HPDE6-E6E7 (cell line): Measurements from ENCODE around the gene DNAH2.
A peak's percentile ranks its signal among the peaks of the same experiment; 100 is the strongest.
"Not testable (repeated sequence)": the region's sequence is repeated elsewhere in the genome, so short reads cannot be mapped to it uniquely, and the experiment has no call there.

Experiments
- DNase-seq: peaks from one replicate; pipeline ENCODE4 v3.0.0; 2011; ENCODE audit warnings: missing footprints; ENCODE audit errors: extremely low spot score

DNAH2 gene

DNA sequence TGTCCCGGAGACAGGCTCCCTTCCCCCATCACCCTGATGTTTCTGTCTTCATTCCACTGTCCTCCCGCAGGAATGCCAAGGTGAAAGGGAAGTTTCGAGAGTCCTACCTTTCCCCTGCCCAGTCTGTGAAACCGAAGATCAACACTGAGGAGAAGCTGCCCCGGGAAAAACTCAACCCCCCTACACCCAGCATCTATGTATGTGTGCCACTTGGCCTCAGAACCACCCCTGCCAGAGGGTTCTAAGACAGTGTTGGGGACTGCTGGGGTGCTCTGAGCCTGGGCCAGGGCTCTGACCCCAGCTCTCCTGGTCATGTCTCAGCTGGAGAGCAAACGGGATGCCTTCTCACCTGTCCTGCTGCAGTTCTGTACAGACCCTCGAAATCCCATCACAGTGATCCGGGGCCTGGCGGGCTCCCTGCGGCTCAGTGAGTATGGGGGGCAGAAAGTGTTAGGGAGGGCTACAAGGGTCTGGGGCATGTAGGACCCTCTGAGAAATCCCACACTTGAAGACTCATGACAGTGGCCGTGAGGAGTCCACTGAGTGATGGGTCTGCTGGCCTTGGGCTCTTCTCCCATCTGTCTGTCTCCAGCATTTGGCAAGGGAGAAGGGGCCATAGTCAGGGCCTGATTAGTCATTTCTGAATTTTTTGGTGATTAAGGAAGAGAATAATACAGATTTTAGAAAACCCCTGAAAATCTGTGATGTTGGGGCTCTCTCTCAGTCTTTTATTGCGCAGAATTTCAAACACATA lies 132.4 kb downstream of the DNAH2 start:
- no peak for DNase-seq

DNA sequence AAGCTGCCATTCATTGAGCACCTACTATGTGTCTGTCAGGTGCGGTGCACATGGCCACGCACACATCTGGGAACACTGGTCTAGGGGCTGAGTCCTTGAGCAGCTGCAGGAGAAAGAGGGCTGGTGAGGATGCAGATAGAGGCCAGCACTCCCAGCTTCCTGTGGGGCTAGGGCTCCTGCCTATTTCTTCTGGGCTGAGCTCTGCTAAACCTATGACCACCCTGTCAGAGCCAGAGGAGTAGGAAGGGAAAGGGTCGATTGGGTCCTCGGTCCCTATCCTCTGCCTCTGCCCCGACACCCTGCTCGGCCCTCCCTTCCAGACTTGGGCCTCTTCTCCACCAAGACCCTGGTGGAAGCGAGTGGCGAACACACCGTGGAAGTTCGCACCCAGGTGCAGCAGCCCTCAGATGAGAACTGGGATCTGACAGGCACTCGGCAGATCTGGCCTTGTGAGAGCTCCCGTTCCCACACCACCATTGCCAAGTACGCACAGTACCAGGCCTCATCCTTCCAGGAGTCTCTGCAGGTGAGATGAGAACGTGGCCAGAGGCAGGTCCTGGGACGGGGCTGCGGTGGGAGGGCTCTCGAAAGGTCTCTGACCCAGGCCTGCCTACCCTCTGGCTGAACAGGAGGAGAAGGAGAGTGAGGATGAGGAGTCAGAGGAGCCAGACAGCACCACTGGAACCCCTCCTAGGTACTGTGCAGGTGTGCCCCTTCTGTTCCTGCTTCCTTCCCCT lies 133.3 kb downstream of the DNAH2 start:
- DNase-seq: no peak

DNA sequence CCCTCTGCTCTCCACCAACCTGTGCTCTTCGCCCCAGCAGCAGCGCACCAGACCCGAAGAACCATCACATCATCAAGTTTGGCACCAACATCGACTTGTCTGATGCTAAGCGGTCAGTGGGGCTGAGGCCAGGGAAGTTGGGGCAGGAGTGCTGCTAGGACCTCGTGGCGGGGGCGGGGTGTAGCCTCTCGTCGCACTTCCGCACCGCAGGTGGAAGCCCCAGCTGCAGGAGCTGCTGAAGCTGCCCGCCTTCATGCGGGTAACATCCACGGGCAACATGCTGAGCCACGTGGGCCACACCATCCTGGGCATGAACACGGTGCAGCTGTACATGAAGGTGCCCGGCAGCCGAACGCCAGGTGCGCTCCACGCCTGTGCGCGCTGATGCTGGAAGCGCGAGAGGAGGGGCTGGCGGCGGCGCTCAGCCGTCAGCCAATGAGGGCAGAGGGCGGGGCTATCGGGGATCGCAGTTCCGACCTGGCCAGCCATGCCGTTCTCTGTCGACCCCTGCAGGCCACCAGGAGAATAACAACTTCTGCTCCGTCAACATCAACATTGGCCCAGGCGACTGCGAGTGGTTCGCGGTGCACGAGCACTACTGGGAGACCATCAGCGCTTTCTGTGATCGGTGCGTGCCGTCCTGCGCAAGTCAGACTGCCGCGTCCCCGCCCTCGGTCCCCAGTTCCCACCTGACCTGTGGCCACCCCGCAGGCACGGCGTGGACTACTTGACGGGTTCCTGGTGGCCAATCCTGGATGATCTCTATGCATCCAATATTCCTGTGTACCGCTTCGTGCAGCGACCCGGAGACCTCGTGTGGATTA lies 134.1 kb downstream of the DNAH2 start:
- DNase-seq: peak; percentile 54

DNA sequence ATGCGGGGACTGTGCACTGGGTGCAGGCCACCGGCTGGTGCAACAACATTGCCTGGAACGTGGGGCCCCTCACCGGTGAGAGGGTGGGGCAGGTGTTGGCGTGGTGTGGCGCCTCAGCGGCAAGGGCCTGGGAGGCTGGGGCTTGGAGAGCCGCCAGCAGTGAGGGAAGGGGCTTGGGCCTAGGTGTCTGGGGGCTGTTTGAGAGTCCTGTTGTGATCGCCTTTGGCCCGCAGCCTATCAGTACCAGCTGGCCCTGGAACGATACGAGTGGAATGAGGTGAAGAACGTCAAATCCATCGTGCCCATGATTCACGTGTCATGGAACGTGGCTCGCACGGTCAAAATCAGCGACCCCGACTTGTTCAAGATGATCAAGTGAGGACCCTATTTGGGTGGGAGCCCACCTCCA lies 134.7 kb downstream of the DNAH2 start:
- DNase-seq: no peak

DNA sequence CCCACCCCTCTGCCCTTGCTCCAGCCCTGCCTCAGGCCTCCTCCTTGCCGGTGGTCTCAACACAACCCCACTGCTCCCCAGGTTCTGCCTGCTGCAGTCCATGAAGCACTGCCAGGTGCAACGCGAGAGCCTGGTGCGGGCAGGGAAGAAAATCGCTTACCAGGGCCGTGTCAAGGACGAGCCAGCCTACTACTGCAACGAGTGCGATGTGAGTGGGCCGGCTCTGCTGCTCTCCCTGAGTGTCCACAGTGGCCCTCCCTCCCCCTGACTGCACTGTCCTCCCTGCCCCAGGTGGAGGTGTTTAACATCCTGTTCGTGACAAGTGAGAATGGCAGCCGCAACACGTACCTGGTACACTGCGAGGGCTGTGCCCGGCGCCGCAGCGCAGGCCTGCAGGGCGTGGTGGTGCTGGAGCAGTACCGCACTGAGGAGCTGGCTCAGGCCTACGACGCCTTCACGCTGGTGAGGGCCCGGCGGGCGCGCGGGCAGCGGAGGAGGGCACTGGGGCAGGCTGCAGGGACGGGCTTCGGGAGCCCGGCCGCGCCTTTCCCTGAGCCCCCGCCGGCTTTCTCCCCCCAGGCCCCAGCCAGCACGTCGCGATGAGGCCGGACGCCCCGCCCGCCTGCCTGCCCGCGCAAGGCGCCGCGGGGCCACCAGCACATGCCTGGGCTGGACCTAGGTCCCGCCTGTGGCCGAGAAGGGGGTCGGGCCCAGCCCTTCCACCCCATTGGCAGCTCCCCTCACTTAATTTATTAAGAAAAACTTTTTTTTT lies 135.6 kb downstream of the DNAH2 start:
- DNase-seq: no peak

DNA sequence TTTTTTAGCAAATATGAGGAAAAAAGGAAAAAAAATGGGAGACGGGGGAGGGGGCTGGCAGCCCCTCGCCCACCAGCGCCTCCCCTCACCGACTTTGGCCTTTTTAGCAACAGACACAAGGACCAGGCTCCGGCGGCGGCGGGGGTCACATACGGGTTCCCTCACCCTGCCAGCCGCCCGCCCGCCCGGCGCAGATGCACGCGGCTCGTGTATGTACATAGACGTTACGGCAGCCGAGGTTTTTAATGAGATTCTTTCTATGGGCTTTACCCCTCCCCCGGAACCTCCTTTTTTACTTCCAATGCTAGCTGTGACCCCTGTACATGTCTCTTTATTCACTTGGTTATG lies 136.1 kb downstream of the DNAH2 start:
- DNase-seq: no peak

DNA sequence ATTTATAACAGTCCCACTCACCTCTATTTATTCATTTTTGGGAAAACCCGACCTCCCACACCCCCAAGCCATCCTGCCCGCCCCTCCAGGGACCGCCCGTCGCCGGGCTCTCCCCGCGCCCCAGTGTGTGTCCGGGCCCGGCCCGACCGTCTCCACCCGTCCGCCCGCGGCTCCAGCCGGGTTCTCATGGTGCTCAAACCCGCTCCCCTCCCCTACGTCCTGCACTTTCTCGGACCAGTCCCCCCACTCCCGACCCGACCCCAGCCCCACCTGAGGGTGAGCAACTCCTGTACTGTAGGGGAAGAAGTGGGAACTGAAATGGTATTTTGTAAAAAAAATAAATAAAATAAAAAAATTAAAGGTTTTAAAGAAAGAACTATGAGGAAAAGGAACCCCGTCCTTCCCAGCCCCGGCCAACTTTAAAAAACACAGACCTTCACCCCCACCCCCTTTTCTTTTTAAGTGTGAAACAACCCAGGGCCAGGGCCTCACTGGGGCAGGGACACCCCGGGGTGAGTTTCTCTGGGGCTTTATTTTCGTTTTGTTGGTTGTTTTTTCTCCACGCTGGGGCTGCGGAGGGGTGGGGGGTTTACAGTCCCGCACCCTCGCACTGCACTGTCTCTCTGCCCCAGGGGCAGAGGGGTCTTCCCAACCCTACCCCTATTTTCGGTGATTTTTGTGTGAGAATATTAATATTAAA lies 136.7 kb downstream of the DNAH2 start:
- DNase-seq: no peak

DNA sequence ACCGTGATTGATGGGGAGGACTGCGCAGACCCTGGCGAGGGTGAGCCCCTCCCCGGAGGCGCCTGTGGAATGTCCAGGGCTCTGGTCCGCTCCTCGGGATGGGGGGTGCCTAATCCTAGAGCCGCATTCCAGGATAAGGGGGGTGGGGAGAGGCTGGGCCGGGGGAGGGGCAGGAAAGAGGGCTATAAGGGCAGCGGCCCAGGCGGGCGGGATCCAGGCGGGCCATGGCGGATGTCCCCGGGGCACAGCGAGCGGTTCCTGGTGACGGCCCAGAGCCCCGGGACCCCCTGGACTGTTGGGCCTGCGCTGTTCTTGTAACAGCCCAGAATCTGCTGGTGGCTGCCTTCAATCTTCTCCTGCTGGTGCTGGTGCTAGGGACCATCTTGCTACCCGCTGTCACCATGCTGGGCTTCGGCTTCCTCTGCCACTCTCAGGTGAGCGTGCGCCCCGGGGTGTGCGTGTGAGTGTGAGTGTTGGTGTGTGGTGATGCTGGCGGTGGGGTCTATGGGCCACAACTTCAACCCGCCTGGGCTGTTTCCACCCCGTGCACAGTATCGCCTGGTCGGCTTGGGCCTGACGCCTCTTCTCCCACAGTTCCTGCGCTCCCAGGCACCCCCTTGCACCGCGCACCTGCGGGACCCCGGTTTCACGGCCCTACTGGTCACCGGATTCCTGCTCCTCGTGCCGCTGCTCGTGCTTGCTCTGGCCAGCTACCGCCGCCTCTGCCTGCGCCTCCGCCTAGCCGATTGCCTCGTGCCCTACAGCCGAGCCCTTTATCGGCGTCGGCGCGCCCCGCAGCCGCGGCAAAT lies 137.5 kb downstream of the DNAH2 start, which contains the start of gene TMEM88:
Gene TMEM88, plus strand, starts transcription at position 216 of the 809 bp plus-strand sequence. Its CDS starts 9 bp downstream, at position 225.
- DNase-seq: no peak

DNA sequence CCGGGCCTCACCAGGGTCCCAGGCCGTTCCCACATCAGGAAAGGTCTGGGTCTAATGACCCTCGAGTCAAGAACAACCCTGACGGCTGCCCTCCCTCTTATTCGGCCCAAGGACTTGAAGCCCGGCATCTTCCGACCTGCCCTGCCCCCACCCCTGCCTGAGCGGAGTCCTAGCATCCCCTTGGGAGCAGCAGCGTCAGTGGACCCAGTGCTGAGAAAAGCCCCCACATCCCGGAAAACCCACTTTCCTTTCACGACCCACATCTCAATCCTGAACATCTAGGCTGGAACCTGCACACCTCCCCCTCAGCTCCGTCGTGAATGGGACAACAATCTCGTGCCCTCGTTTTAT lies 138.1 kb downstream of the DNAH2 start:
- DNase-seq: no peak

DNA sequence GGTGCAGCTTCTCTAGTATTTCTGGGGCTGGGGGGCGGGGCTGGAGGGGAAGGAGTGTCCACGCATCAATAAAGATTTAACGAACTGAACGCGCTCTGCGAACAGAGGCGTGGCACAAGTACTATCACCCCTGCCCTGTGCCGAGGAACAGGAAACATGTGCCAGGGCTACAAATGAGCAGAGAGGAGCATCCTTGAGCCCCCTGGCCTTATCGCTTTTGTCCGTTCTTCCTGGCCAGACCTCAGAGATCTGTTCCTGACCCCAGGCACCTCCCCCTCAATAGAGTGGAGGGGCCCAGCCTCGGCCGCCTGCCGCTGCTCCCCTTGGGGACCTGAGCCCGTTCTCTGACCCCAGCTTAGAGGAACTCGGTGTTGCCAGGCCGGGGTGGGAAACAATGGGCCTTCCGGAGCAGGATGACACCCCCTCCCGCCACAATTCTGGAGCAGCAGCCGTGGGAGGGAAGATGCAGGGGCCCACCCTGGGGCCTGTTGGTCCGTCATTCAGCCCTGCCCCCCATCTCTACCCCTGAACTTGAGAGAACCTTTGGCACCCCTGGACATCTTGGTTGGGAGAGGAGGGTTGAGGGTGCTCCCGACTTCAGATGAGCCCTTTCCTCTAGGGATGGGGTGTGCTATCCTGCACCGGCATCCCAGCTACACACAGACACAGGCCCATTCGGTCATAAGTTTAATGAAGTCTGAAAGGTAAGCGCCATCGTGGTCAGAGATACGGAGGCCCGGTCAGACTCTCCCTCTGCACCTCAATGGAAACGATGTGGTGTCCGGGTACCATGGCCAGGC lies 138.7 kb downstream of the DNAH2 start:
- DNase-seq: no peak

DNA sequence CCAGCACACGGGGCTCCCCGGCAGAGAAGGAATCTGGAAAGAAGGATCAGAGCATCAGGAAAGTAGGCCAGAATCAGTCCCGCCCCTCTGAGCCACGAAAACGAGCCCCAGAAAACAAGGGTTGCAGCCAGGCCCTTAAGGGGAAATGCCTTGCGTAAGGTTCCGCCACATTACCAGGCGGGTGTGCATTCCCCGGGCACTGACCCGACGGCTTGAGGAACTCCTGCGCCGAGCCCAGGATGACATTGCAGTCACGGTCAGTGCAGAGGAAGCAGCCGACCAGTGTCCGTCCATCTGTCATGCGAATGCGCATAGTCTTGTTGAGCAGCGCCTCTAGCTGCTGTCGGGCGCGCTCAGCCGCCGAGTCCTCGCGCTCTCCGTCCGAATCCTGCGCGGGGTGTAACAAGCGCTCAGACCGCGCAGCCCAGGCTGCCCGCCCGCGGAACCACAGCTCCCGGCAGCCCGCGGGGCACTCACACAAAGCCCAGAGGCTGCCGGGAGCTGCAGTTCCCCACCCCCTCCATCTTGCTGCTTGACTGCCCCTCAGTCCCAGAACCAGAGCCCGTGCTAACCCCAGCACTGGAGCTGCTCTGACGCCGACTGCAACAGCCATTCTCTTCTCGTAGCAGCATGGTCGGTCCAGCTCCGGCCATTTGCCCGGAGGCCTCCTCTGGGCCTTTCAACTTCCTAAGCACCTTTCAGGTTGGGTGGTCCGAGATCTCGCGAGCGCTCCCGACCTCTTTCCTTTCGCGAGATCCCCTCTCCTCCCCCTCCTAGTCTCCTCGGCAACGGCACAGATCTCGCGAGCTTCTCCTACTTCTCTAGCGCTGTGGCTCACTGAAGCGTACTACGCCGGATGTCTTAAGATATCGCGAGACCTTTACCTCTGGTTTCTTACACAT lies 139.5 kb downstream of the DNAH2 start, which contains the start of gene NAA38:
Gene NAA38, minus strand, starts transcription at position 749 of the 902 bp plus-strand sequence. Its CDS starts 96 bp downstream, at position 653.
- DNase-seq: peak; percentile 88

DNA sequence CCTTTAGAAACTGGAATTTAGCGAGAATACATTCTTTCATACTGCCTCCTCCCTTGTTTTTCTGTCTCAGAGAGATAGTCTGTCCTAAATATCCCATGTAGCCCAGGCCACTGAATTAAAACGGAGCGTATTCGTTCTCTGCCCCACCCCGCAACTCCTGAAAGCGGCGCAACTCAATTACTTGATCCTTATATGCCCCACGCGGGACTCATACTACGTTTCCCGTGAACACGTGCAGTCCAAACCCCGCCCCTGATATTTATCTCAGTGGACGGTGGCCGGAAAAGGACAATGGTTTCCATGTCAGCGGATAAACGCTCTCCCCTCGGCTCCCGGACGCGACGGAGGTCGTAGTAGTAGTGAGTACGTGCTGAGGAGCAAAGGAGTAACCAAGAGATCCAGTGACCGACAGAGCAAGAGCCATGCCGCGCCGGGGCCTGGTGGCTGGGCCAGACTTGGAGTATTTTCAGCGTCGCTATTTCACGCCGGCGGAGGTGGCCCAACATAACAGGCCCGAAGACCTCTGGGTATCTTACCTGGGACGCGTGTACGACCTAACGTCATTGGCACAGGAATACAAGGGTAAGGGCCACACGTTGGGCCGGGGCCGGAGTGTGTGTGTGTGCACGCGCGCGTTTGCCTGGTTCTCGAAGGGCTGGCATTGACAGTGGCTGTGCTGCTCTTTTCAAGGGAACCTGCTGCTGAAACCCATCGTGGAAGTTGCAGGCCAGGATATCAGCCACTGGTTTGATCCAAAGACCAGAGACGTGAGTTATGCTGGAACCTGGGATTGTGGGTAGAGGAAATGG lies 140.4 kb downstream of the DNAH2 start, which contains the start of gene CYB5D1:
Gene CYB5D1, plus strand, starts transcription at position 291 of the 809 bp plus-strand sequence. Its CDS starts 132 bp downstream, at position 423.
- DNase-seq: peak; percentile 49

DNA sequence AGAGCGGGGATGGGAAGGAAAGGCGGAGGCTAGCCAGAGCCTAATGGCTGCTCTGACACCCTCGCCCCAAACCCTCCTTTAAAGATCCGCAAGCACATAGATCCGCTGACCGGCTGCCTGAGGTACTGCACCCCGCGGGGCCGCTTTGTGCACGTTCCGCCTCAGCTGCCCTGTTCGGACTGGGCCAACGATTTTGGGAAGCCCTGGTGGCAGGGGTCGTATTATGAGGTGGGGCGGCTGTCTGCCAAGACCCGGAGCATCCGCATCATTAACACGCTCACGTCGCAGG lies 140.9 kb downstream of the DNAH2 start:
- no peak for DNase-seq

DNA sequence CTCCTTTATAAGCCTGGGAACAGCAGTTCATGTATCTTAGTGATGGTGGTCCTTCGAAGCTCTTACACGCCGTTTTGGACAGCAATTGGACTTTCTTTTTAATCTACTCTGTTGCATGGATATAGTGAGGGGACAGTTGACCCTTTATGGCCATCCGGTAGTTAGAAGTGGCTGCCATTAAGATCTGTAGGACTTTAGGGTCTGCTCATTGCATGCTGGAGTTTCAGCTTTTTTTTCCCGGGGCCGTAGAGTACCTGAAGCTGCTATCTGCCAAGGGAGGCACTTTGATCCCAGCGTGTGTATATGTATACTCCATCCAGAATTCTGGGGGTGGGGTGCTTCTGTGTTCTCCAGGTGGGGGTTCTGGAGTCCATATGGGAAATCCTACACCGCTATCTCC lies 141.5 kb downstream of the DNAH2 start:
- no peak for DNase-seq

DNA sequence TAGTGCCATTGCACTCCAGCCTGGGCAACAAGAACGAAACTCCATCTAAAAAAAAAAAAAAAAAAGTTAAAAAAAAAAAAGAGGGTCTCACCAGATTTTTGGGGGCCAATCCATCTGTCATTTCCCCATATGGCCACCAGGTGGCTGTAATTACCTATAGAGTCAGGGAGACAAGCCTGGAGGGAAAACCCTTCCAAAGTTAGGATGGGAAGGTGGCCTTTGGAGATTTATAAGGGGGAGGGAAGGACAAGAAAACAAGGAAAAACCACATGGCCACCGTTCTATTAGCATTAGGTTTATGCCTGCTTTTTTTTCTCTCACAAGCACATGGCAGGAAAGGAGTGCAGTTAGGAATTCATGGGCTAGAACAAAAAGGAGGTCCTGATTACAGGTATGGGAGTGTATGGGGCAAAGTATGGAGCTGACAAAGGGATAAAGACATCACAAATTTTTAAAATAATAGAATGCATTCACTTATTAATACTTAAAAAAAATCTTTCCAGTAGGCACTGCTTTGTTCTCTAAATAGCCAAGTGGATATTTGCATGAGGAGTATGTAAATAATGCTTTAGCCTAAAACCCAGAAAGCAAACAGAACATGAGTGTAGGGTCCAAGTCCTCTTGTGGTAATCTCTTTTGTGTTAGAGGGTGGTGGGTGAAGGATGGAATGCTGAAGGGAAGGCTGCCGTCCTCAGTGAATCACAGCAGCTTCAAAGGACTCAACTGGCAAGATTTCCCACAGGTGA lies 145.3 kb downstream of the DNAH2 start:
- DNase-seq: no peak

DNA sequence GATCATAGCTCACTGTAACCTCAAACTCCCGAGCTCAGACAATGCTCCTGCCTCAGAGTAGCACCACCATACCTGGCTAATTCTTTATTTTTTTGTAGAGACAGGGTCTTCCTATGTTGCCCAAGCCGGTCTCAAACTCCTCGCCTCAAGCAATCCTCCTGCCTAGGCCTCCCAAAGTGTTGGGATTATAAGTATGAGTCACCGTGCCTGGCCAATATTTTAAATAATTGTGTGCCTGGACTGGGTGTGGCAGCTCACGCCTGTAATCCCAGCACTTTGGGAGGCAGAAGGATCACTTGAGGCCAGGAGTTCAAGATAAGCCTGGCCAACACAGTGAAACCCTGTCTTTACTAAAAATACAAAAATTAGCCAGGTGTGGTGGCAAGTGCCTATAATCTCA lies 146.8 kb downstream of the DNAH2 start:
- not testable (repeated sequence) for DNase-seq
